ENCODE data around the gene POT1.

The POT1 gene

DNA sequence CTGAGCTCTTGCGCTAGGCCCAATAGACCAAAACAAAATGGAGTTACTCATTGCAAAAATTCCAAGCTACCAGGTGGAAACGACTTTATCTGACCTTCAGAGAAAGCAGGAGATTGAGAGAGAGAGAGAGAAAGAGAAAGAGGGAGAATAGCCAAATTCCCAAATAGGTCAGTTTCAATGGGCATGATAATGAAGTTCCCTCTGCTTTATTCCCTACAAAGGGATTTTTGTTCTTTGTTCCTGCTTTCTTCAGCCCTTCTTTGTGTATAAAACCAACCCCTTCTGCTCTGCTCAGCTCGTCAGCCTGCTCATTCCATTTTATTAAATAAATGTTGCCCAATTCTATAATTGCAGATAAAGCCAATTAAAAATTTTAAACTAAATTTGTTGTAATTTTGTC lies 119.0 kb downstream of the POT1 start:
- Histone ChIP-seq H3K27me3 (replicated peaks; ENCODE audit: control insufficient read depth, insufficient read depth, low read length) (no peaks in the 10 kb centered on the region), H3K36me3 (ENCODE audit: control insufficient read depth, insufficient read depth, low read length) (no peaks in the 10 kb centered on the region), H3K4me3 (replicated peaks; ENCODE audit: low read depth, low read length) (no peak overlapping the region)
- no peak for DNase-seq (ENCODE audit: extremely low read depth, insufficient read length)
- no peak for TF ChIP-seq CTCF (IDR thresholded peaks at IDR 0.05; ENCODE audit: insufficient read depth, low read length, poor library complexity, severe bottlenecking)

- TF ChIP-seq CTCF (IDR thresholded peaks at IDR 0.05; ENCODE audit: insufficient read depth, low read length, poor library complexity, severe bottlenecking) = no peak
- H3K36me3 ChIP-seq (ENCODE audit: control insufficient read depth, insufficient read depth, low read length) = no peaks in the 10 kb centered on the region
- no peak for DNase-seq (ENCODE audit: extremely low read depth, insufficient read length)
- H3K4me3 ChIP-seq (replicated peaks; ENCODE audit: low read depth, low read length) = no peak overlapping the region
- H3K27me3 ChIP-seq (replicated peaks; ENCODE audit: control insufficient read depth, insufficient read depth, low read length) = no peaks in the 10 kb centered on the region
These were observed 121.4 kb downstream of the POT1 start for GRCh38 chr7:124808206-124808605.

GRCh38 chr7:124801330-124801895 lies 128.2 kb downstream of the POT1 start:
- H3K36me3 ChIP-seq (ENCODE audit: control insufficient read depth, insufficient read depth, low read length) = no peaks in the 10 kb centered on the region
- no peak for DNase-seq (ENCODE audit: extremely low read depth, insufficient read length)
- H3K27me3 ChIP-seq (replicated peaks; ENCODE audit: control insufficient read depth, insufficient read depth, low read length) = no peaks in the 10 kb centered on the region
- no peak for TF ChIP-seq CTCF (IDR thresholded peaks at IDR 0.05; ENCODE audit: insufficient read depth, low read length, poor library complexity, severe bottlenecking)
- no peak overlapping the region for H3K4me3 ChIP-seq (replicated peaks; ENCODE audit: low read depth, low read length)

DNA sequence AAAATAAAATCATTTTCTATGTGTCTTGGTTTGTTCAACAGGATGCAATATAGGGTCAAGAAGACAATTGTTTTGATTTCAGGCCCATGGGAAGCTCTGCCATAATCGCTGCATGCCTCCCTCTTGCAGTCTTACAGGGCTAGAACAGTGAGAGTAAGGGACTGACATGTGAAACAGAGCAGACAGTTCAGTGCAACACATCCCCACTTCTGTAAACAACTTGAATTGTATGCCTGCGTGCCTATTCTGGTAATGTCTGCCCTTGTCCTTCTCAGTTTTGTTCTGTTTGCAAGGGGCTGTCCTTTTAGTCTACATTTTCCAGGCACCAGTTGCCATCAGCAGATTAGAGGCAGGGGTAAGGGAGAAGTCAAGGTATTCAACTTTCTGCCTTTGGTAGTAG lies 129.2 kb downstream of the POT1 start:
- H3K27me3 ChIP-seq (replicated peaks; ENCODE audit: control insufficient read depth, insufficient read depth, low read length) = no peaks in the 10 kb centered on the region
- no peak for TF ChIP-seq CTCF (IDR thresholded peaks at IDR 0.05; ENCODE audit: insufficient read depth, low read length, poor library complexity, severe bottlenecking)
- no peak for DNase-seq (ENCODE audit: extremely low read depth, insufficient read length)
- no peak overlapping the region for H3K4me3 ChIP-seq (replicated peaks; ENCODE audit: low read depth, low read length)
- H3K36me3 ChIP-seq (ENCODE audit: control insufficient read depth, insufficient read depth, low read length) = no peaks in the 10 kb centered on the region

- H3K27me3 ChIP-seq (replicated peaks; ENCODE audit: control insufficient read depth, insufficient read depth, low read length) = no peaks in the 10 kb centered on the region
- no peaks in the 10 kb centered on the region for H3K36me3 ChIP-seq (ENCODE audit: control insufficient read depth, insufficient read depth, low read length)
- no peak overlapping the region for H3K4me3 ChIP-seq (replicated peaks; ENCODE audit: low read depth, low read length)
- DNase-seq (ENCODE audit: extremely low read depth, insufficient read length) = no peak
- TF ChIP-seq CTCF (IDR thresholded peaks at IDR 0.05; ENCODE audit: insufficient read depth, low read length, poor library complexity, severe bottlenecking) = no peak
These were observed 130.2 kb downstream of the POT1 start for GRCh38 chr7:124799448-124799847.

- Histone ChIP-seq H3K36me3 (ENCODE audit: control insufficient read depth, insufficient read depth, low read length) (no peaks in the 10 kb centered on the region), H3K4me3 (replicated peaks; ENCODE audit: low read depth, low read length) (no peak overlapping the region), H3K27me3 (replicated peaks; ENCODE audit: control insufficient read depth, insufficient read depth, low read length) (no peaks in the 10 kb centered on the region)
- DNase-seq (ENCODE audit: extremely low read depth, insufficient read length) = no peak
- no peak for TF ChIP-seq CTCF (IDR thresholded peaks at IDR 0.05; ENCODE audit: insufficient read depth, low read length, poor library complexity, severe bottlenecking)
These were observed 132.9 kb downstream of the POT1 start for GRCh38 chr7:124796771-124797170.

All from GM06990 (cell line).